ENCODE results near the gene ANKRD22.
"Not testable (repeated sequence)": the region's sequence is repeated elsewhere in the genome, so short reads cannot be mapped to it uniquely, and the experiment has no call there.

Gene ANKRD22

DNA sequence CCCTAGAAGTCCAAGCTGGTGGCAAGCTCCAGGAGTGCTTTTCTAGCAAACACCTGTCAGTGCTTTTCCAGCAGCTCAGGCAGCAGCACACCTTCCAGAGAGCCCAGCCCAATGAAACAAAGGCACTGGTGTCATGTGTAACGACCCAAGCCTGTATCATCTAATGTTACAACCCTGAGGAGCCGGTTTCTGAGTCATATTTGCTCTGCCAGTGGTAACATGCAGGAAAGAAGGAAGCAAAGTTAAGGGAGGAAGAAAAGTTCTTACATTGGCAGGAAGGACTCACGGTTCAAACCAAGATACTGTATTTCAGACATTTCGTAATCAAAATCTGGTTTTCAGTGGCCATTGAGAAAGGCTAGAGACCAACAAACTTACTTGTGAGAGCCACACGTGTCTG, at the start of gene ANKRD22:
TSS of gene ANKRD22 (minus strand) at position 139 of the 400 bp plus-strand sequence. CDS start 237 bp downstream, outside the sequence.
- DNase-seq = no peak

DNA sequence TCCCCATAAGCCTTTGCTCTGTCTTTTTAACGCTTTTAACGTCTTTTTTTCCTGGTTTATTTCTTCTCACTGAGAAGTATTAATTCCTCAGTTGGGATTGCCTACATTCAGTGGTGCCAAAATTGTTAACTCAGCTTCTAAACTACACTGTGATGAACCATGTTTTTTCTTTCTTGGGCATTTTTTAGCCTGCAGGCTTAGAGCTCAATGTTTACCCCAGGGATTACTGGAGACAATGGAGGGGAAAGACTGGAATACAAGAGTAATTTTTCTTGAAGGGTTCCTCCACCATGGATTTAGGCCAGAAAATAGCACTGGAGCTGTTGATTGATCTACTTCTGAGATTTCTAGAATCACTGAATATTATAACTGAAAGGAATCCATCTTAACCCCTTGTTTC, 48.2 kb upstream of the ANKRD22 start:
- no peak for DNase-seq

DNA sequence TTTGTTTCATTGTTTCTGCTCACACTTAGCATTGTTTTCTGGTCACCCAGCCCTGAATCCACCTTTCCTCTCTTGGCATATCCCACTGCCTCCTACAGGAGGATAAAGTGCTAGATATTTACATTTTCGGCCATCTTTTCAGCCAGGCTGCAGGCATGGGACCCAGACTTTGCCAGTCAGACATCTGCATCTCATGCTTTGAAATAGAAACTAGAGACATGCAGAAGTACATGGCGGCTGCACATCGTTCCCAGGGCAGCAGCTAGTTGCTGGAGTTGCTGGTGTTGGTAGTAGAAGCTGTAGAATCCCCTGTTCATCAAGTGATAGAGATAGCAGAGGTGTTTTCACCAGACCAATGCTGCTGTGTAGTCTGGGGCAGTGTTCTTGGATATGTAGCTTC, 47.1 kb upstream of the ANKRD22 start:
- DNase-seq = no peak

DNA sequence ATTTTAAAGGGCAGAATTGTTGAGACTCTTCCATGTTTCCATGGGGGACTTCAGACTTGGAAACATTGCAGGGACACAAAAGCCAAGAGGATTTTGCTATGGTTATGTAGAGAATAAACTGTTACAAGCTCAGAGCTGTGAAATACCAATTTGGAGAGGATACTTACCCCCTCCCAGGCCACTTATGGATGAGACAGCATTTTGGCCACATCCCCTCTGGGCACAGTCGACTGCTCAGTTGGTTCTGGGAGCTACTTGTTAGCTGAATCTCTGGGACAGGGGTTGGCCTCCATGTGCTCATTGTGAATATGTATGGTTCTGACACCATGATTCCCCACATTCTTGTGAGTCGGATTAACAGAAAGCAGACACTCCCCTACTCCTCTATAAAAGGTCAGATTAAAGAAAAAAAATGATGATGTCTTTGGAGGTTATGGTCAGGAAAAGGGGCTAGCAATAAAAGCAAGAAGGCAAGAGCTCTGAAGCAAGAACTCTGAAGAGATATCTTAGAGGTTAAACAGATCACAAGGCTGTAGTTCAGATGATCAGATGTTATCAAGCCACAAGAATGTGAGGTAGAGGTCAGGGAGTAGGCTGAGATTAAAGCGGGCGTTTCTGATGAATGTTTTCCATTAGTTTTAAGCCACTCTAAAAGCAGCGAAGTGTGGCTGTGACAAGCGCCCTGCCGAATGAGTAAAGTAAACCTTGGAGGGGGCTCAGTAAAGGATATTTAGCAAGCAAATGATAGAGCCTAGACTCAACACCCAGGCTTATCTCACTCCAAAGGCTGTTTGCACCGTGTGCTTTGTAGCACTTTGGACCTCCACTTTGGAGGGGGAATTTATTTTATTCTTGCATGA, 45.6 kb upstream of the ANKRD22 start:
- DNase-seq = no peak

DNA sequence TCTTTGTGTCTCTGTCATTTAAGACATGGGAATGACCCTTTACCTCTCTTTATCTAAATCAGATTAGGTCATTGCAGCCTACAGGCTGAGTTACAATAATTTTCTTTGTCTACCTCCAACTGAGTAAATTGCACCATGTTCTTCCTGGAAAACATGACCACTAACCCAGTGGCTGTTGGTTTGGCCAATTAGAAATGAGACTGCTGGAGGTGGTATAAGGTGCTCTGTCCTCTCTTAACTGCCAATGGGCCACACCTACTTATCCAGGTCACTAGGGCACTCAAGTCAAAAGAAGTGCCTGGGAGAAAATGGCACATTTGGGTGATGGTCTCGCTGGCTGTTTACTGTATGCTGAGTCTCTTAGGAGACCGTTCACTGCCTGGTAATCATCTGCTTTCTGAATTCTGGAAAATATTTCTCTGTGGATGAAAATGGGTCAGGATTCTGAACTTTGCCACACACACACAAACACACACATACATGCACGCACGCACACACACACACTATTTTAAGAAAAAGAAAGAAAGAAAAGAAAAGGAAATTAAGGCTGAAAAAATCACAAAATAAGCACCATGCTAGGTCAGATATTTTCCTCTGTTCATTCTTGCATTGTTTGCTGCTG, 44.8 kb upstream of the ANKRD22 start:
- DNase-seq = no peak

DNA sequence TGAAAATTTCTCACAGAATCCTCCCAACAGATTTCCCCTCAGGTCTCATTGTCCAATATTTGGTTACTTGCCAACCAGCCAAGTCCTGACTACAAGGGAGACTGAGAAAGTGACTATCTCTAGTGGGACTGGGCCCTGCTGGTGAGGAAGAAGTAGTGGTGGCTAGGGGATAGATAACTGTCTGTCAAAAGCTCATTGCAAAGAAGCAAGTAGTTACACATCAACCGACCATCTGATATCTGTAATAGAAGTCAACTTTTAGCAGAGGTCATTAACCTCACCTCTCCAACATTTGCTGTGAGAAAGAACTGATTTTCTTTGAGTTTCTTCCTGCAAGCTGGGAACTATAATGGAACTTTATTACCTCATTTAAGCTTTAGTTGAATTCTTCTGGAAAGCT, 43.6 kb upstream of the ANKRD22 start:
- DNase-seq = no peak

DNA sequence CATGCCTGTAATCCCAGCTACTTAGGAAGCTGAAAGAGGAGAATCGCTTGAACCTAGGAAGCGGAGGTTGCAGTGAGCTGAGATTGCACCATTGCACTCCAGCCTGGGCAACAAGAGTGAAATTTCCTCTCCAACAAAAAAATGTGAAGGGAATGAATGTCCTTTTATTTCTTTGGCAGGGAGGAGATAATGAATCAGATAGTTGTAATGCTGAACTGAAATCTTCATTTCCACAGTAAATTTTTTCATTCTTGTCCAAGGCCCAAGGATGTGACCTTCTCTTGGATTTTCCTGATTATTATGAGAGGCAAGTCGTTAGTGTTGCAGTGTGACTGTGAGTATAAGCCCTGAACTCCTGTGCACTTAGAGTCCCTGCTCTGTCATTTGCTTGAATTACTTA, 42.0 kb upstream of the ANKRD22 start:
- DNase-seq = no peak

DNA sequence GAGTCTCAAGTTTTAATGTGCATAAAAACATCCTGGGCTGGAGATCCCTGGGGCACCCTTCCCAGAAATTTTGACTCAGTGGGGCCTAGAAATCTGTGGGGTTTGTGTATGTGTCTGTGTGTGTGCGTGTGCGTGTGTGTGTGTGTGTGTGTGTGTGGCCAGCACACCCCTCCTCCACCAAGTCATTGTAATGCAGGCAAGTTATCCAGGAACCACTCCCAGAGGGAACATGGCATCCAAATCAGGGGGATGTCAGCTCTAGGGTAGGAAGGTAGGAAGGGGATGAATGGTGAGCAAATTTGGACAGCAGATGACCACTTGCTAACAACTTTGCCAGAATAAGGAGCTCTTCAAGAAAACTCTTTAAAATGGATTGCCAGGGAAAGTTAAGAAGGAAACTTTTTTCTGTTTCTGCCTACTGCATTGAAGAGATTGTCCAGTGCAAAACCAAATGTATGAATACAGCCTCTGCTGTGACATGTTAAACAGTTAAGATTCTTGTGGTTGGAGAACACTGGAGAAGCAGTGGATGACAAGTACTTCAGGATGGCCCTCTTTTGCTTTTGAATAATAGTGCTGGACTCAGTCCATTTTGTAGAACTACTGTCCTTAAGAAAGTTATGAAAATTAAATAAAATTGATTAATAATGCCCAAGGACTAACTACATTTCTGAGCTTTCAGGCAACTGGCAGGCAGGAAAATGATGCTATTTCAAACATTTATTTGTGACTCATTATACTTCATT, 40.8 kb upstream of the ANKRD22 start:
- DNase-seq = no peak

DNA sequence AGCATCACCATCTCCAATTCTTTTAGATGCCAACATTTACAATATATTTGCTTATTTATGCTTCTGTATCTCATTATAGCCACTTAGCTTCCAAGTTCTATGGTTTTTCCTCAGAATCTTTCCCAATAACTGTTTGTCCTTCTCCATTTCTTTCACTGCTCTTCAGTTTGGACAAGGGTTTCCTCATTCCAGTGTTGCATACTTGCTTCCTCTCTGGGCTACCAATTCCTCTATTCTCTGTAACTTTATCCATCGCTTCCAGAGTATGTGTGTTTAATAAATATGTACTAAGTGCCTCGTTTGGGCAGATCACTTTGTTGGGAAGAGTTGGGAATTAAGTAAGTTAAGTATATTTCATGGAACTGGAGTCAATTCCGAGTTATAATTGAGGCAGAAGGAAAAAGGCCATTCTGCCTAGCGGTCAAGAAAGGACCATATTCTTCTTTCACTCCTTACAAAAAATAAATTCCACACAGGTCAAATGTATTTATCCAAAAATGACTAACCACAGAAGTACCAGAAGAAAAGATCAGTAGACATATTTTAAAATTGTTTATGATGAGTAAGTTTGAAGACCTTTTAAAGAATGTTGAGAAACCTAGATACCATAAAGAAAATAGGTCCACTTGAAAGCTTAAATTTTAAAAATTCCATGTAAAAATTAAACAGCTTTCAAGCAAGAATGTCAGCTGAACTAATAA, 39.2 kb upstream of the ANKRD22 start:
- no peak for DNase-seq

DNA sequence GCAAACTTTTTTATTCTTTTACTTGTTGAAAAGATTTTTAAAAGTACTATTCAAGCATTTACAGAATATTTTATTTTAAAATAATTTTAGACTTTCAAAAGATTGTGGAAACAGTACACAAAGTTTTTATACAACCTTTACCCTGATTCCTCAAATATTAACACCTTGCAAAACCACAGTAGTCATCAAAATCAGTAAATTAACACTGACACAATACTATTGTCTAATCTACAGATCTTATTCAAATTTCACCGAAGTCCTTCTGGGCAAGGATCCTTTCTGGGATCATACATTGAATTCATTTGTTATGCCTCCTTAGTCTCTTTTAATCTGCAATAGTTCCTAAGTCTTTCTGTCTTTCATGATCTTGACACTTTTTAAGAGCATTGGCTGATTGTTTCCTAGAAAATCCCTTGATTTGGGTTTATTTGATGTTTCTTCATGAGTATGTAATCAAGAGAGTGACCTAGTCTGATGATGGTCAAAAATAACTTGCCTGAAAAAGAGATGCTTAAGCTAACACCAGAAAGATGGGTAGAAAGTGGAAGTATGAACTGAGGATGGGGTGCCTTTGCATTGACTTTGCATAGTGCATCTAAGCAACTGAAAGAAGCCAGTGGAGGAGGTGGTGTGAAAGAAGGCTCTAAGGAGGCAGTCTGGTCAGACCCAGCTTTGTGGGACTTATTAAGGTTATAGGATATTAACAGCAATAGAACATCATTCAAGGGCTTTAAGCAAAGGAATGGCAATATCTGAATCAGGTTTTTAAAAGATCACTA, 38.1 kb upstream of the ANKRD22 start:
- DNase-seq = no peak

DNA sequence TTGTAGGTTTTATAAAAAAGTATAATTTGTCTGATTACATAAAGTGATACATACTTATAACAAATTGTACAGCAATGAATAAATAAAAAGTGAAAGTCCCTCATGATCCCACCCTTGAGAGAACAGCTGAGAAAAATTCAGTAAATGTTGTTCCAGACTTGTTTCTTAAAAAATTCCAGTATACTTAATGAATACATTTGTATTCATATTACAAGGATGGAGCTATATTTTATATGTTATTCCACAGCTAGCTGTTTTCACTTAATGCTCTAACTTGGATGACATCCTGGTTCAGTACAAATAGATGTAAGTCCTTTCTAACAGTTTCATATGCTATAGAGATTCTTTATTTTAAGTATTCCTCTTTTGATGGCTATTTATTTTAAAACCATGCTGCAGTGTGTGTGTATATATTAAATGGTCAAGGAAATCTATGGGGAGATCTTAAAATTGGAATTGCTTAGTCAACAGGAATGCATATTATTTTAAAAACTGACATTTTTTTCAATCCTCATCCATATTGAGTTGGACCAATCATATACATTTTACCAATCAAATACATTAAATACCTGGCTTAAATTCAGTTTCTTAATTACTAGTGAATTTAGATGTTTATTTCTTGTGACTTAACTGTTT, 37.3 kb upstream of the ANKRD22 start:
- no peak for DNase-seq

DNA sequence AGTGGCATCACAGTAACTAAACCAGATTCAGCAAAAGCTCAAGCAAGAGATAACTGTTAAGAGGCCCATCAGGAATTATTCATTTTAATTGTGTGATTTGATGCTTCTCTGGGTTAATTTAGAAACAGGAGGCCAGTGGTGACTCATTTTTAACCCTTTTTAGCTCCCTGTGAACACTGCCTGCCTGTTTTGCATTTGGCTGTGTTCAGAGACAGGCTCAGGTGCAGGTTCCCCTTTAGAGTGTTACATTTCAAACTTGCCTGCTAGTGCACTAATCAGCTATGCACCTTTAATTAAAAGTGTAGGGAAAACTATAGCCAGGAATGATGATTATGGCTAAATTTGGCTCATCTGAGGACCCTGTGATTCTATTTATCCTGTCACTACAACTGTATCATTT, 34.9 kb upstream of the ANKRD22 start:
- no peak for DNase-seq

DNA sequence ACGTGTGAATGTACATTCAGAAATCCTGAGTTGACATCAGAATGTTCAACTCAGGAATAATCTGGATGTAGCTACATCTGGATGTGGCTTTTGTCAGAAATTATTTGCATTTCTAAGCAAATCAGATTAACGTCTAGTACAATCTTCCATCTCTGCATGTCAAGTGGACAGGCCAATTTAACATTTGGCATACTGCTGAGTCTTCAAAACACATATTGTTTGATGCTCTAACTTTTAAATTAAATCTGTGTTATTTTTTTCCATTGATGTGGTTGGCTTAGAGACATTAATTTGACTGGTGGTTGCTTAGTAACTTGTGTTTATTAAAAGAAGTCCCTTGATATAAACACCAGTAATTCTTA, 31.8 kb upstream of the ANKRD22 start:
- DNase-seq = no peak

DNA sequence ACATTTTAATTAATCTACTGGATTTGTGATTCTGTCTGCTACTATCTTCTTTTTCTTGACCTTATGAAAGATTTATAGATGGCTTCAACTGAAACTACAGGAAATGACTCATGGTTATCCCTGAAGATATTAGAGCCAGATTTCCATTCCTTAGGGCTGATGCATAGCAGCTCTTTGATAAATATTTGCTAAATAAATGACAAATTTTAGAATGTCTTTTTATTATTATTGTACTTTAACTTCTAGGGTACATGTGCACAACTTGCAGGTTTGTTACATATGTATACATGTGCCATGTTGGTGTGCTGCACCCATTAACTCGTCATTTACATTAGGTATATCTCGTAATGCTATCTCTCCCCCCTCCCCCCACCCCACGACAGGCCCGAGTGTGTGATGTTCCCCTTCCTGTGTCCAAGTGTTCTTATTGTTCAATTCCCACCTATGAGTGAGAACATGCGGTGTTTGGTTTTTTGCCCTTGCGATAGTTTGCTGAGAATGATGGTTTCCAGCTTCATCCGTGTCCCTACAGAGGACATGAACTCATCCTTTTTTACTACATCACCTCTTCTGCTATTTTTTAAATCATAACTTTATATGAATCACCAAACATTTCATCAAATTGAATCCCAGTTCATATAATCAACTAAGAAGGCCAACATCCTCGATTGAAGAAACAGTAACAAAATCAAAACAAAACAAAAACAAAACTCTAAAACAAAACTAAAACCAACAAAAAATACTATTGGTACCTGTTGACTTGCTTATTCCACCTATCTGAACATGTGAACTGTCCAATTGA, 31.2 kb upstream of the ANKRD22 start:
- DNase-seq = not testable (repeated sequence)

DNA sequence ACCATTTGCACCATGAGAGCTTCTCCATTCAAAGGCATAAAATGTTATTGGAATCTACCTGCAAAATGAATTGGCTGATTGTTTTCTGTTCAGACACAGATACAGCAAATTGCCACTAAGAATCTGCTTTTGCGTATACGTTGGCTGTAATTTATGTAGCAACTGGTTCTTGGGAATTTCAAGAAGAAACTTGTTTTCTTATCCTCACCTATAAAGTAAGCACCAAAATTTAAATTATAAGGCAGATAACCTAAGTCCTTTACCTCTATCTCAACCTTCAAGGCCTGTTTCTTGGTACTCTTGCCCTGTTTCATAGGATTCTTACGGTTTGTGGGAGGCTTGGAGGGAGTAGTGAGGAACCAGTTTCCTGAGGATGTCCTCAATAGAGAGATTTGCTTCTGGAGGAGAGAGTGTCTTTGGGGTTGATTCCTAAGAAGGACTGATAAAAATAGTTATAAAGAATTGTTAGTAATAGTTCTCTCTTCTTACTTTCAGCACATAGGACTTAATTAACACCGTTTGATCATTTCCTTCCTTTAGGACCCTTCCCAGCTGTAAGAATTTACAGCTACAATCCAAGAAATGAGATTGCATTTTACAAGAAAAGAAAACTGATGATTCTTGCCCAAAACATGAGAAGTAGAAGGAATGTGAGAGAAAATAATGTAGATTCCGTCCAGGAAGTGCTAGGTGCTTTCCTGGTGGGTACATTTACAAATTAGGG, 30.4 kb upstream of the ANKRD22 start:
- DNase-seq = no peak

DNA sequence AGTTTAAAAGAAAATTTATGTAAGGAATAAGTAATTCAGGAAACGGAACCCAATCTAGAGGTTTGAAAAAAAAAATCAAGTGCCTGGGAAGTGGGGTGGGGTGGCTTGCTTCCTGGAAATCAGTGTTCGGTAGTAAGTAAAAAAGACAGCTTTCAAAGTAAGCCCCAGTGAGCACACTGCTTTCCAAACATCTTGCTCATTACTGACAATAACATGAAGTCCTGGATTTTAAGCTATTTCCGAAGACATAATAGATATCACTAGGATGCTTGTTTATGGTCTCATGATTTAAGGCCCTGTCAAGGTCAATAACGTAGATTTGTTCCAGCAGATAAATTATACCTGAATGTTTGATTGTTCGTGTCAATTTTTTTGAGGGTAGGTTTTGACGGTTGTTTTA, 29.7 kb upstream of the ANKRD22 start:
- no peak for DNase-seq

DNA sequence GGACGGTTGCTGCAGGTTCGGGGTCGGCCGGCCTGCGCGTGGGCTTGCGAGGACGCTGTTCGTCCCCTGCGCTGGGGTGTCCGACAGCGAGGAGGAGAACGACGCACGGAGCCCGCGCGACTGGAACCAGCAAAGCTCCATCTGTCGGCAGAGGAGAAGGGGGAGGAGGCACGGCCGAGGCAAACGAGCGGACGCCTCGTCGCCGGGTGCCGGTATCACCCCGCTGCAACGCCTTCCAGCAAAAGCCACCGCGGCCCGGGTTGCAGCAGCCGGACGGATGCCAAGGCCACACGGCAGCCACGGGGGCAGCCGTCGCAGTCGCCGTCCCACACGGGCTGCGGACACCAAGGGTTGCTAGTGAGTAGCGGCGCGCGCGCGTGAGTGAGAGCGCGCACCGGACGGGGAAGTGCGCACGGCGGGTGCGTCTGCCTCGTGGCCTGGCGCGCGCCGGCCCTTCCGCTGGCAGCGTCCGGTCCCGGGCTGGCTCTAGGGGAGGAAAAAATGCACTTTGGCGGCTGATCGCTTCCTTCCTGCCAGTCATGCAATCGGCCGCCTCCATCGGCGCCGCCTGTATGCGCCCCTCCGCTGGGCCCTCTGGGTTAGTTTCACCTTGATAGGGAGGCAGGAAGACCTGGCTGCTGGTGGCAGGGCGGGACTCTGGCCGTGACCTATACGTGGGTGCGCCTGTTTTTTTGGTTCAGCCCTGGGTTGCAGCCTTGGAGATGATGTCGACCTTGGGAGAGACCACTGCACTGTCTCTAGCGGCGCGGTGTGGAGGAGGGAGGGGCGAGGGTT, 28.8 kb upstream of the ANKRD22 start:
- peak in 52 of 56 donors; percentile 24 to 87 (median 68) for DNase-seq
